ENCODE results near the gene EEPD1.

- TF ChIP-seq POLR2A (IDR thresholded peaks at IDR 0.05; ENCODE audit: low read depth, low read length) (no peak), TAF1 (IDR thresholded peaks at IDR 0.05; ENCODE audit: low read depth, low read length) (no peak), POLR2AphosphoS5 (IDR thresholded peaks at IDR 0.05; ENCODE audit: low read depth, low read length) (no peak)
Observed at GRCh38 chr7:36312915-36313334, 159.9 kb downstream of the EEPD1 start.
